OCI-LY7 (cell line): ENCODE results near the gene CCNK.

Source experiments
- EZH2phosphoT487 ChIP-seq: fragments of 200-600 bp; sonication (generic); IDR thresholded peaks from 2 replicates; pipeline ENCODE4 v1.6.1; 2018; ENCODE audit warnings: low read depth, borderline replicate concordance, mild to moderate bottlenecking, mixed run types, antibody characterized with exemption, low read length, moderate library complexity, mixed read lengths
- TF ChIP-seq, protein P1 (sequence below): fragments of 200-600 bp; sonication (generic); conservative IDR thresholded peaks from 2 replicates; pipeline ENCODE4 v1.5.1; 2014; ENCODE audit warnings: mild to moderate bottlenecking, antibody characterized with exemption, low read length, moderate library complexity, mixed read lengths

DNA sequence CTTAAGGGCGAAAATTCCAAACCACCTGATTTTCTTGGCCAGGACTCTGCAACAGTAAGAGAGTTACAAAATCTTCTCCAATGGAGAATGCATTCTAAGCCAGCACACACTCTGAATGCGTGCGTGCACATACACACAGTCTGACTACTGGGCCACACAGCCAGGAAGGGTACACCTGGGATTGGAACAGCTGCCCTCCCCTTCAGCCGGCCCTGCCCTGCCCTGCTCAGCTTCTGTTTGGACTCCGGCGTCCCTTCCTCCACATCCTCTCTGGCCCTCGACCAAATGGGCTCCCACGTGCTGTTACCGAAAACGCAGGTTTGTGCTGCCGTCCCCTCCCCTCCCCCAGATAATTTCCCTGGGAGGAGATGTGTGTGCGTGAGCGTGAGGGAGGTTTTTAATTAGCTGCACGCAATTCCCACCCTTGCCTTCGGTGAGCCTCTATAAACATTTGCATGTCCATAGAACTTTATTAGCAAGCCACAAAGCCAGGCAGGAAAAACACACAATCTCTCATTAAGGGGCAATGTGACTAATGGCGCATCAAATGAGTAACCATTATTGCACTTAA is 43.0 kb downstream of the CCNK start:
- TF ChIP-seq, protein P1, sequence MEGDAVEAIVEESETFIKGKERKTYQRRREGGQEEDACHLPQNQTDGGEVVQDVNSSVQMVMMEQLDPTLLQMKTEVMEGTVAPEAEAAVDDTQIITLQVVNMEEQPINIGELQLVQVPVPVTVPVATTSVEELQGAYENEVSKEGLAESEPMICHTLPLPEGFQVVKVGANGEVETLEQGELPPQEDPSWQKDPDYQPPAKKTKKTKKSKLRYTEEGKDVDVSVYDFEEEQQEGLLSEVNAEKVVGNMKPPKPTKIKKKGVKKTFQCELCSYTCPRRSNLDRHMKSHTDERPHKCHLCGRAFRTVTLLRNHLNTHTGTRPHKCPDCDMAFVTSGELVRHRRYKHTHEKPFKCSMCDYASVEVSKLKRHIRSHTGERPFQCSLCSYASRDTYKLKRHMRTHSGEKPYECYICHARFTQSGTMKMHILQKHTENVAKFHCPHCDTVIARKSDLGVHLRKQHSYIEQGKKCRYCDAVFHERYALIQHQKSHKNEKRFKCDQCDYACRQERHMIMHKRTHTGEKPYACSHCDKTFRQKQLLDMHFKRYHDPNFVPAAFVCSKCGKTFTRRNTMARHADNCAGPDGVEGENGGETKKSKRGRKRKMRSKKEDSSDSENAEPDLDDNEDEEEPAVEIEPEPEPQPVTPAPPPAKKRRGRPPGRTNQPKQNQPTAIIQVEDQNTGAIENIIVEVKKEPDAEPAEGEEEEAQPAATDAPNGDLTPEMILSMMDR: no peak
- TF ChIP-seq EZH2phosphoT487: no peak
